Caco-2 (cell line): Measurements from ENCODE around the gene FURIN. TPM values are rescaled to one million over a fixed set of nuclear protein-coding genes. Genes with fewer than 3 reads are reported as not detected.

Experiments used
- BruUV-seq: library from RNA; stranded (reverse); fragments of 400-500 nt; replicated peaks from 2 replicates; lab custom pipeline; 2021; lab: Mats Ljungman, UMichigan
- CTCF ChIA-PET: fragments of 300-600 bp; sonication (Branson Sonifier 250); formaldehyde crosslinking; loops from one replicate; lab custom pipeline; 2022; ENCODE audit warnings: antibody characterized with exemption; lab: Charles Lee
- POLR2A ChIA-PET: fragments of 300-600 bp; sonication (Branson Sonifier 250); formaldehyde crosslinking; loops from one replicate; lab custom pipeline; 2022; ENCODE audit warnings: antibody characterized with exemption; lab: Charles Lee
- DNase-seq, 2 experiments: peaks; one replicate each; pipeline versions ENCODE4 v3.0.0 to v3.0.0-alpha.2; 2020 to 2022
- H3K27me3 ChIP-seq: replicated peaks from 2 replicates; pipeline ENCODE4 v1.6.0; 2011; ENCODE audit warnings: low read length; ENCODE audit not compliant: control insufficient read depth, insufficient read depth
- H3K36me3 ChIP-seq: 2 replicates; pipeline ENCODE4 v1.5.1; 2011; ENCODE audit warnings: low read length; ENCODE audit not compliant: control insufficient read depth, insufficient read depth
- H3K4me1 ChIP-seq: fragments of 250-450 bp; sonication (Bioruptor Pico); 2 replicates; pipeline ENCODE4 v1.5.1; 2020; ENCODE audit warnings: mild to moderate bottlenecking
- H3K4me3 ChIP-seq: 2 replicates; pipeline ENCODE4 v1.5.1; 2011; ENCODE audit warnings: low read depth, mild to moderate bottlenecking, control low read depth, low read length
- H3K9me3 ChIP-seq: fragments of 250-450 bp; sonication (Bioruptor Pico); 2 replicates; pipeline ENCODE4 v1.5.1; 2020; ENCODE audit warnings: mild to moderate bottlenecking, moderate library complexity
- H3K27ac Mint-ChIP-seq: one replicate; pipeline ENCODE4 v1.8.0; 2022; ENCODE audit warnings: mixed read lengths; ENCODE audit not compliant: unreplicated experiment
- H3K27me3 Mint-ChIP-seq: one replicate; pipeline ENCODE4 v1.8.0; 2022; ENCODE audit warnings: mixed read lengths; ENCODE audit not compliant: insufficient read depth, unreplicated experiment
- H3K36me3 Mint-ChIP-seq: one replicate; pipeline ENCODE4 v1.8.0; 2022; ENCODE audit warnings: mild to moderate bottlenecking, mixed read lengths; ENCODE audit not compliant: insufficient read depth, unreplicated experiment
- H3K4me1 Mint-ChIP-seq: one replicate; pipeline ENCODE4 v1.8.0; 2022; ENCODE audit warnings: low read depth, mixed read lengths; ENCODE audit not compliant: unreplicated experiment
- H3K4me3 Mint-ChIP-seq: one replicate; pipeline ENCODE4 v1.8.0; 2022; ENCODE audit warnings: mild to moderate bottlenecking, moderate library complexity, mixed read lengths; ENCODE audit not compliant: unreplicated experiment
- H3K9me3 Mint-ChIP-seq: one replicate; pipeline ENCODE4 v1.8.0; 2022; ENCODE audit warnings: mixed read lengths; ENCODE audit not compliant: unreplicated experiment
- CTCF ChIP-seq, 2 experiments: fragments of 200-600 bp in 1 of 2; IDR thresholded peaks; 1 replicate in 1 of 2; 2 replicates in 1 of 2; pipeline versions ENCODE4 v1.5.1 to v1.8.0; 2011 to 2022; ENCODE audit warnings: antibody characterized with exemption in 1 of 2, control low read depth in 1 of 2, inconsistent platforms in 1 of 2, low read depth in 1 of 2, low read length in 1 of 2, mild to moderate bottlenecking in 1 of 2, moderate library complexity in 1 of 2; ENCODE audit not compliant: insufficient read depth in 1 of 2, severe bottlenecking in 1 of 2, unreplicated experiment in 1 of 2
- intact Hi-C: fragments of 100-400 bp; cut with micrococcal nuclease; formaldehyde crosslinking; loops from one replicate; pipeline ENCODE4 v1.10.0; 2022; ENCODE audit not compliant: unreplicated experiment
- total RNA-seq: library from RNA; stranded (reverse); gene quantifications from 2 replicates; pipeline ENCODE4 v1.2.3, GENCODE V29; 2022

Gene FURIN
- total RNA-seq, 1 experiment from 2014 or later = 43.0 TPM

DNA sequence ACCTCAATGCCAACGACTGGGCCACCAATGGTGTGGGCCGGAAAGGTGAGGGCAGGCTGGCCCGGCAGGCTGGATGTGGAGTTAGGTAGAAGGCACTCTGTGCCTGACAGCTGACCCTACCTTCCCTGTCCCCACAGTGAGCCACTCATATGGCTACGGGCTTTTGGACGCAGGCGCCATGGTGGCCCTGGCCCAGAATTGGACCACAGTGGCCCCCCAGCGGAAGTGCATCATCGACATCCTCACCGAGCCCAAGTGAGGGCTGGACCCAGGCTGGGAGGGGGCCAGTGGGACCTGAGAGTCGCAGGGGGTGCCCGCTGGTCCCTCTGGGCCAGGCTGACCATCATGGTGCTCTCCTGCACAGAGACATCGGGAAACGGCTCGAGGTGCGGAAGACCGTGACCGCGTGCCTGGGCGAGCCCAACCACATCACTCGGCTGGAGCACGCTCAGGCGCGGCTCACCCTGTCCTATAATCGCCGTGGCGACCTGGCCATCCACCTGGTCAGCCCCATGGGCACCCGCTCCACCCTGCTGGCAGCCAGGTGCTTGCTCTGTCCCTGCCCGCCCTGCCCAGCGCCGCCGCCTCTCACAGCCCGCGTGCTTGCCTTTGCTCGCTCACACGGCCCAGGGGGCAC, 11.5 kb downstream of the FURIN start:
- no peaks in the 10 kb centered on the region for H3K9me3 ChIP-seq
- no peaks in the 10 kb centered on the region for H3K9me3 Mint-ChIP-seq
- no TSS peak for BruUV-seq
- no peaks in the 10 kb centered on the region for H3K27me3 ChIP-seq
- no peak overlapping the region for H3K27ac Mint-ChIP-seq
- no peak overlapping the region for H3K4me3 Mint-ChIP-seq
- TF ChIP-seq CTCF (IDR thresholded peaks at IDR 0.05; ENCODE audit: insufficient read depth in 1 of 2, low read depth in 1 of 2, low read length in 1 of 2, severe bottlenecking in 1 of 2, unreplicated experiment in 1 of 2) = no peak
- H3K27me3 Mint-ChIP-seq = no peaks in the 10 kb centered on the region
- no peak for DNase-seq
- no peaks in the 10 kb centered on the region for H3K4me1 Mint-ChIP-seq
- no peaks in the 10 kb centered on the region; the same call in 1 of the 2 replicates for H3K4me1 ChIP-seq
- H3K4me3 ChIP-seq = no peak overlapping the region
- CTCF ChIA-PET = no interaction called here
- H3K36me3 Mint-ChIP-seq = peaks cover 19% of the 10 kb centered on the region
- intact Hi-C loops = no loop called here
- POLR2A ChIA-PET = no interaction called here
- H3K36me3 ChIP-seq = no peaks in the 10 kb centered on the region

GRCh38 chr15:90880381-90881145, 12.2 kb downstream of the FURIN start:
- Mint-ChIP-seq H3K36me3 (peaks cover 19% of the 10 kb centered on the region), H3K27ac (no peak overlapping the region), H3K27me3 (no peaks in the 10 kb centered on the region), H3K4me1 (no peaks in the 10 kb centered on the region), H3K9me3 (no peaks in the 10 kb centered on the region), H3K4me3 (no peak overlapping the region)
- H3K27me3 ChIP-seq = no peaks in the 10 kb centered on the region
- ChIA-PET POLR2A (no interaction called here), CTCF (no interaction called here)
- H3K4me1 ChIP-seq = no peaks in the 10 kb centered on the region; the same call in 1 of the 2 replicates
- TF ChIP-seq CTCF (IDR thresholded peaks at IDR 0.05; ENCODE audit: insufficient read depth in 1 of 2, low read depth in 1 of 2, low read length in 1 of 2, severe bottlenecking in 1 of 2, unreplicated experiment in 1 of 2) = no peak
- H3K36me3 ChIP-seq = no peaks in the 10 kb centered on the region
- no peaks in the 10 kb centered on the region for H3K9me3 ChIP-seq
- no TSS peak for BruUV-seq
- no peak overlapping the region for H3K4me3 ChIP-seq
- no peak for DNase-seq
- intact Hi-C loops = no loop called here

DNA sequence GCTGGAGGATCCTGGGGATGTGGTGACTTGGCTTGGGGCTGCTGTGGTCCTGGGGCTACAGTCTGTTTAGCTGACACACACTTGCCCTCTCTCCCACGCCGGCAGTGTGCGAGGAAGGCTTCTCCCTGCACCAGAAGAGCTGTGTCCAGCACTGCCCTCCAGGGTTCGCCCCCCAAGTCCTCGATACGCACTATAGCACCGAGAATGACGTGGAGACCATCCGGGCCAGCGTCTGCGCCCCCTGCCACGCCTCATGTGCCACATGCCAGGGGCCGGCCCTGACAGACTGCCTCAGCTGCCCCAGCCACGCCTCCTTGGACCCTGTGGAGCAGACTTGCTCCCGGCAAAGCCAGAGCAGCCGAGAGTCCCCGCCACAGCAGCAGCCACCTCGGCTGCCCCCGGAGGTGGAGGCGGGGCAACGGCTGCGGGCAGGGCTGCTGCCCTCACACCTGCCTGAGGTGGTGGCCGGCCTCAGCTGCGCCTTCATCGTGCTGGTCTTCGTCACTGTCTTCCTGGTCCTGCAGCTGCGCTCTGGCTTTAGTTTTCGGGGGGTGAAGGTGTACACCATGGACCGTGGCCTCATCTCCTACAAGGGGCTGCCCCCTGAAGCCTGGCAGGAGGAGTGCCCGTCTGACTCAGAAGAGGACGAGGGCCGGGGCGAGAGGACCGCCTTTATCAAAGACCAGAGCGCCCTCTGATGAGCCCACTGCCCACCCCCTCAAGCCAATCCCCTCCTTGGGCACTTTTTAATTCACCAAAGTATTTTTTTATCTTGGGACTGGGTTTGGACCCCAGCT, 13.0 kb downstream of the FURIN start:
- H3K4me3 Mint-ChIP-seq = no peak overlapping the region
- H3K27me3 Mint-ChIP-seq = no peaks in the 10 kb centered on the region
- intact Hi-C loops = no loop called here
- ChIA-PET POLR2A (no interaction called here), CTCF (interaction anchor here (1.4 kb wide), 1 partner anchor 233 kb away, joined by 3 read pairs; no protein-coding TSS in a partner anchor)
- Histone ChIP-seq H3K4me1 (no peaks in the 10 kb centered on the region; the same call in 1 of the 2 replicates), H3K9me3 (no peaks in the 10 kb centered on the region), H3K36me3 (no peaks in the 10 kb centered on the region), H3K27me3 (no peaks in the 10 kb centered on the region), H3K4me3 (no peak overlapping the region)
- H3K4me1 Mint-ChIP-seq = no peaks in the 10 kb centered on the region
- H3K9me3 Mint-ChIP-seq = no peaks in the 10 kb centered on the region
- no peak for DNase-seq
- no peak overlapping the region for H3K27ac Mint-ChIP-seq
- TF ChIP-seq CTCF (IDR thresholded peaks at IDR 0.05; ENCODE audit: insufficient read depth in 1 of 2, low read depth in 1 of 2, low read length in 1 of 2, severe bottlenecking in 1 of 2, unreplicated experiment in 1 of 2) = no peak
- H3K36me3 Mint-ChIP-seq = peaks cover 19% of the 10 kb centered on the region
- BruUV-seq = no TSS peak
